HepG2 (cell line): Measurements from ENCODE around the gene MAB21L4. TPM values are rescaled to one million over a fixed set of nuclear protein-coding genes. Genes with fewer than 3 reads are reported as not detected.

ENCODE experiments used
- ATAC-seq: fragments of 200-7000 bp; cut with Tn5 transposase; 3 replicates; pipeline ENCODE4 v1.9.1; 2020; ENCODE audit warnings: mild to moderate bottlenecking, moderate library complexity
- BruUV-seq: library from RNA; stranded (reverse); fragments of 400-500 nt; replicated peaks from 2 replicates; lab custom pipeline; 2021; lab: Mats Ljungman, UMichigan
- CTCF ChIA-PET: fragments of 300-600 bp; formaldehyde crosslinking; extraction: SDS; loops from one replicate; lab custom pipeline; 2021; ENCODE audit warnings: low total read pairs, inconsistent platforms, low intra/inter-chr PET ratio; lab: Yijun Ruan, JAX
- POLR2A ChIA-PET: fragments of 350-600 bp; sonication (Branson Sonifier 250); formaldehyde crosslinking; loops from one replicate; lab custom pipeline; 2020; ENCODE audit warnings: antibody characterized with exemption, inconsistent platforms; lab: Yijun Ruan, JAX
- DNase-seq: peaks from one replicate; pipeline ENCODE4 v3.0.0-alpha.2; 2015; ENCODE audit warnings: low spot score
- FAIRE-seq: peaks from 3 replicates; lab custom pipeline; 2011; peaks lifted over from hg19 to GRCh38; lab: Jason Lieb, UNC
- H2AFZ ChIP-seq: one replicate; pipeline ENCODE4 v1.6.1; 2011; ENCODE audit warnings: low read length, inconsistent platforms
- H3K27ac ChIP-seq: fragments of 300-600 bp; 3 replicates; pipeline ENCODE4 v1.8.0; 2011; ENCODE audit warnings: mixed run types, mild to moderate bottlenecking, mixed read lengths, low read length, inconsistent platforms; ENCODE audit not compliant: insufficient read depth; ENCODE audit errors: extremely low read length
- H3K27me3 ChIP-seq, 2 experiments: fragments of 200-600 bp in 1 of 2; 2 replicates in 1 of 2; 3 replicates in 1 of 2; pipeline versions ENCODE4 v1.6.0 to v1.8.0; 2011; ENCODE audit warnings: low read length in 2 of 2, mild to moderate bottlenecking in 2 of 2, moderate library complexity in 2 of 2, inconsistent platforms in 1 of 2; ENCODE audit not compliant: insufficient read depth in 2 of 2, control insufficient read depth in 1 of 2
- H3K36me3 ChIP-seq, 2 experiments: fragments of 200-600 bp in 1 of 2; replicated peaks in 1 of 2; 2 replicates in 1 of 2; 3 replicates in 1 of 2; pipeline versions ENCODE4 v1.5.1 to v1.8.0; 2011; ENCODE audit warnings: low read length in 2 of 2, inconsistent platforms in 1 of 2; ENCODE audit not compliant: insufficient read depth in 2 of 2, control insufficient read depth in 1 of 2
- H3K4me1 ChIP-seq: 2 replicates; pipeline ENCODE4 v1.5.1; 2012; ENCODE audit warnings: low read length, inconsistent platforms; ENCODE audit not compliant: insufficient read depth
- H3K4me2 ChIP-seq: 2 replicates; pipeline ENCODE4 v1.6.0; 2011; ENCODE audit warnings: low read depth, low read length, inconsistent platforms
- H3K4me3 ChIP-seq, 3 experiments: fragments of 200-600 bp in 1 of 3; sonication (generic), shearing (Covaris generic) in 1 of 3; replicated peaks in 1 of 3; 2 replicates each; pipeline ENCODE4 v1.5.1; 2011 to 2016; ENCODE audit warnings: low read length in 3 of 3, inconsistent platforms in 2 of 3, low read depth in 2 of 3, mild to moderate bottlenecking in 2 of 3, control low read depth in 1 of 3, mixed read lengths in 1 of 3; ENCODE audit not compliant: insufficient read depth in 1 of 3
- H3K79me2 ChIP-seq: one replicate; pipeline ENCODE4 v1.6.1; 2011; ENCODE audit warnings: low read length, inconsistent platforms; ENCODE audit not compliant: insufficient read depth
- H3K9ac ChIP-seq: 2 replicates; pipeline ENCODE4 v1.6.0; 2011; ENCODE audit warnings: mild to moderate bottlenecking, low read depth, low read length, inconsistent platforms; ENCODE audit not compliant: insufficient read depth
- H3K9me3 ChIP-seq: 2 replicates; pipeline ENCODE4 v1.5.1; 2012; ENCODE audit warnings: mild to moderate bottlenecking, low read length
- H4K20me1 ChIP-seq: 2 replicates; pipeline ENCODE4 v1.6.0; 2011; ENCODE audit warnings: inconsistent platforms, mild to moderate bottlenecking, low read length, moderate library complexity; ENCODE audit not compliant: insufficient read depth
- AGO2 ChIP-seq: fragments of 200-400 bp; formaldehyde crosslinking; optimal IDR thresholded peaks from 2 replicates; pipeline ENCODE3; 2017; ENCODE audit warnings: mild to moderate bottlenecking, low read depth, low read length, moderate library complexity
- FLYWCH1 ChIP-seq: sonication (generic); formaldehyde crosslinking; IDR thresholded peaks from 2 replicates; pipeline ENCODE4 v1.8.1; 2023; ENCODE audit warnings: mild to moderate bottlenecking, missing genetic modification reagents
- FOXO1 ChIP-seq: sonication (generic); formaldehyde crosslinking; IDR thresholded peaks from 2 replicates; pipeline ENCODE4 v1.4.0; 2020; ENCODE audit warnings: missing genetic modification reagents
- HCFC1 ChIP-seq: fragments of 150-350 bp; IDR thresholded peaks from 2 replicates; pipeline ENCODE4 v1.6.1; 2014; ENCODE audit warnings: low read depth, low read length
- KAT2B ChIP-seq: fragments of 150-350 bp; IDR thresholded peaks from 2 replicates; pipeline ENCODE4 v1.6.1; 2014; ENCODE audit warnings: low read depth, low read length, borderline replicate concordance
- MTA1 ChIP-seq: sonication (generic); formaldehyde crosslinking; IDR thresholded peaks from 2 replicates; pipeline ENCODE4 v1.4.0; 2020; ENCODE audit warnings: missing genetic modification reagents, mild to moderate bottlenecking, borderline replicate concordance
- MZF1 ChIP-seq: sonication (generic); formaldehyde crosslinking; IDR thresholded peaks from 2 replicates; pipeline ENCODE4 v1.8.1; 2023; ENCODE audit warnings: mild to moderate bottlenecking, missing genetic modification reagents, borderline replicate concordance
- NRL ChIP-seq: sonication (generic); formaldehyde crosslinking; IDR thresholded peaks from 2 replicates; pipeline ENCODE4 v1.5.0; 2020; ENCODE audit warnings: missing genetic modification reagents, mild to moderate bottlenecking, moderate library complexity, borderline replicate concordance
- PAWR ChIP-seq: sonication (generic); formaldehyde crosslinking; IDR thresholded peaks from 2 replicates; pipeline ENCODE4 v1.4.0; 2020; ENCODE audit warnings: missing genetic modification reagents, mild to moderate bottlenecking, borderline replicate concordance
- PHF8 ChIP-seq: sonication (generic); formaldehyde crosslinking; IDR thresholded peaks from 2 replicates; pipeline ENCODE4 v1.5.0; 2020; ENCODE audit warnings: missing genetic modification reagents
- RARA ChIP-seq: IDR thresholded peaks from 2 replicates; pipeline ENCODE4 v1.6.1; 2016; ENCODE audit warnings: missing genetic modification reagents, missing compliant biosample characterization
- SP4 ChIP-seq: sonication (generic); formaldehyde crosslinking; IDR thresholded peaks from 2 replicates; pipeline ENCODE4 v1.8.1; 2023; ENCODE audit warnings: mild to moderate bottlenecking, missing genetic modification reagents
- SP5 ChIP-seq: IDR thresholded peaks from 2 replicates; pipeline ENCODE4 v1.6.1; 2016; ENCODE audit warnings: low read depth, borderline replicate concordance
- ZNF264 ChIP-seq: sonication (generic); formaldehyde crosslinking; IDR thresholded peaks from 2 replicates; pipeline ENCODE4 v1.4.0; 2020; ENCODE audit warnings: missing genetic modification reagents
- ZNF432 ChIP-seq: sonication (generic); formaldehyde crosslinking; IDR thresholded peaks from 2 replicates; pipeline ENCODE4 v1.5.0; 2020; ENCODE audit warnings: missing genetic modification reagents, mild to moderate bottlenecking, borderline replicate concordance
- ZNF674 ChIP-seq: sonication (generic); formaldehyde crosslinking; IDR thresholded peaks from 2 replicates; pipeline ENCODE4 v1.5.0; 2020; ENCODE audit warnings: low read depth, mild to moderate bottlenecking, missing genetic modification reagents
- ZSCAN9 ChIP-seq: IDR thresholded peaks from 2 replicates; pipeline ENCODE4 v1.6.1; 2016; ENCODE audit warnings: borderline replicate concordance
- WGBS: methylation state at CpG from one replicate; pipeline ENCODE4 v1.1.6; 2017; ENCODE audit warnings: low lambda C conversion rate; 5-methylcytosine and 5-hydroxymethylcytosine counted together
- in situ Hi-C: cut with HindIII; loops from 2 replicates; pipeline ENCODE4 v1.10.0; 2017; ENCODE audit warnings: low pct_unique_long_range_greater_than_20kb; ENCODE audit not compliant: extremely low pct_ligation_motif_present
- intact Hi-C: fragments of 100-400 bp; cut with micrococcal nuclease; formaldehyde crosslinking; loops from one replicate; pipeline ENCODE4 v1.10.0; 2022; ENCODE audit not compliant: unreplicated experiment
- polyA plus RNA-seq, 8 experiments: library from polyadenylated mRNA; depleted of rRNA in 3 of 8; stranded (reverse) in 7 of 8; unstranded in 1 of 8; fragments of >200 nt; fragmentation: Illumina TruSeq in 4 of 8; extraction: Trizol in 4 of 8; gene quantifications; 2 replicates each; pipeline versions ENCODE4 v1.2.1 to v1.2.3, GENCODE V29; 2011 to 2016; ENCODE audit warnings: low read depth in 4 of 8, missing spikeins in 1 of 8, mixed read lengths in 1 of 8; ENCODE audit not compliant: insufficient read depth in 1 of 8
- total RNA-seq, 5 experiments: library from RNA; depleted of rRNA; stranded (reverse); fragments of >200 nt; fragmentation: Illumina TruSeq; extraction: Trizol; gene quantifications; 2 replicates each; pipeline ENCODE4 v1.2.3, GENCODE V29; 2016; ENCODE audit warnings: low read depth in 1 of 5
- TF ChIP-seq, protein P1 (sequence below): sonication (generic); formaldehyde crosslinking; IDR thresholded peaks from 2 replicates; pipeline ENCODE4 v1.8.0; 2022; ENCODE audit warnings: missing genetic modification reagents, mild to moderate bottlenecking, moderate library complexity, borderline replicate concordance
- TF ChIP-seq, protein P2 (sequence below): sonication (generic); formaldehyde crosslinking; IDR thresholded peaks from 2 replicates; pipeline ENCODE4 v1.4.0; 2020; ENCODE audit warnings: missing genetic modification reagents

MAB21L4 gene
- total and polyA plus RNA-seq, 2 of the 13 experiments (the other 11 are each of a cell fraction or from before 2014, with no cell fraction given), result 3.0 to 14.0 TPM

DNA sequence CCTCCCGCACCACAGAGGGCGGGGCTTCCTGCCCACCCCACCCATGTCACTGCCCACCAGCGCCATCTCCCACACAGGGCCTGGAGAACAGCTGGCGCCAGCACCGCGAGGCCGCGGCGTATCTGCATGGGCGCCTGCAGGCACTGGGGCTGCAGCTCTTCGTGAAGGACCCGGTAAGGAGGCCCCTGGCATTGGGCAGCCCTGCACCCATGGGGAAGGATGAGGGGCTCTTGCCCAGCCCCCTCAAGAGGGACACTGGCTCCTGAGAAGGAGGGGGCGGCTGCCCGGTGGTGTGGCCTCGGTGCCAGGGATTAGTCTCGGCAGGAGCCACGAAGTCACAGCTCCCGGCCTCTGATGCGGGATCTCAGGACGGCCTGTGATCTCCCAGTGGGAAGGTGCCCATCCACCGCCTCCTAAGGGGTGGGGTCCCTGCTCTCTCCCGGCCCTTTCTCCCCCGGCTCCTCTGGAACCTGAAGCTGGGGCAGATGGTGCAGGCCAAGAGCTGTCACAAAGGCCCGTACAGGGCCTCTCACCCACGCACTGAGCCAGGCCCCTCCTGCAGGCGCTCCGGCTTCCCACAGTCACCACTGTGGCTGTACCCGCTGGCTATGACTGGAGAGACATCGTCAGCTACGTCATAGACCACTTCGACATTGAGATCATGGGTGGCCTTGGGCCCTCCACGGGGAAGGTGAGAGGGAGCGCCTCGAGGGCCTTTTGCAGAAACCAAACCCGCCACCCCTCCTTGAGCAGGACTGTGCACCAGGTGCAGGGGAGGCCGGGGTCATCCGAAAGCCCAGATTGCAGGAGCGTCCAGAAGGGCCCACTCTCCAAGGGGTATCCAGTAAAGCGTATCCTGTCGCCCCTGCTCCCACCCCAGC lies 18.3 kb downstream of the MAB21L4 start:
- Histone ChIP-seq H2AFZ (no peak overlapping the region), H3K79me2 (no peaks in the 10 kb centered on the region), H3K9me3 (no peaks in the 10 kb centered on the region), H3K4me1 (peaks cover 61% of the 10 kb centered on the region), H3K27me3 (no peaks in the 10 kb centered on the region), H3K27ac (peak overlapping the region; percentile 88), H4K20me1 (no peaks in the 10 kb centered on the region), H3K36me3 (no peaks in the 10 kb centered on the region; a peak in 1 of 5 replicates), H3K9ac (peak overlapping the region; percentile 74), H3K4me2 (no peak overlapping the region), H3K4me3 (no peak overlapping the region; a peak in 1 of 6 replicates)
- ATAC-seq (no peak), FAIRE-seq (no peak), DNase-seq (no peak)
- in situ Hi-C loops (no loop called here), intact Hi-C loops (no loop called here)
- TF ChIP-seq MTA1 (peak; percentile 44; the same call in 1 of the 2 replicates), FLYWCH1 (CRISPR knock-in tag) (0 out of 2 replicates have a peak, but pooled peaks have one; percentile 74), MZF1 (CRISPR knock-in tag) (no peak), ZNF674 (CRISPR knock-in tag) (no peak), SP5 (CRISPR knock-in tag) (no peak), NRL (0 out of 2 replicates have a peak, but pooled peaks have one; percentile 12), RARA (no peak), PAWR (CRISPR knock-in tag) (no peak), ZNF264 (CRISPR knock-in tag) (no peak), ZSCAN9 (CRISPR knock-in tag) (no peak), FOXO1 (no peak), KAT2B (no peak), HCFC1 (no peak), SP4 (CRISPR knock-in tag) (0 out of 2 replicates have a peak, but pooled peaks have one; percentile 42), AGO2 (peak; percentile 13), PHF8 (CRISPR knock-in tag) (0 out of 2 replicates have a peak, but pooled peaks have one; percentile 27), ZNF432 (CRISPR knock-in tag) (no peak)
- TF ChIP-seq, protein P1, sequence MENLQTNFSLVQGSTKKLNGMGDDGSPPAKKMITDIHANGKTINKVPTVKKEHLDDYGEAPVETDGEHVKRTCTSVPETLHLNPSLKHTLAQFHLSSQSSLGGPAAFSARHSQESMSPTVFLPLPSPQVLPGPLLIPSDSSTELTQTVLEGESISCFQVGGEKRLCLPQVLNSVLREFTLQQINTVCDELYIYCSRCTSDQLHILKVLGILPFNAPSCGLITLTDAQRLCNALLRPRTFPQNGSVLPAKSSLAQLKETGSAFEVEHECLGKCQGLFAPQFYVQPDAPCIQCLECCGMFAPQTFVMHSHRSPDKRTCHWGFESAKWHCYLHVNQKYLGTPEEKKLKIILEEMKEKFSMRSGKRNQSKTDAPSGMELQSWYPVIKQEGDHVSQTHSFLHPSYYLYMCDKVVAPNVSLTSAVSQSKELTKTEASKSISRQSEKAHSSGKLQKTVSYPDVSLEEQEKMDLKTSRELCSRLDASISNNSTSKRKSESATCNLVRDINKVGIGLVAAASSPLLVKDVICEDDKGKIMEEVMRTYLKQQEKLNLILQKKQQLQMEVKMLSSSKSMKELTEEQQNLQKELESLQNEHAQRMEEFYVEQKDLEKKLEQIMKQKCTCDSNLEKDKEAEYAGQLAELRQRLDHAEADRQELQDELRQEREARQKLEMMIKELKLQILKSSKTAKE (CRISPR knock-in tag), result 0 out of 2 replicates have a peak, but pooled peaks have one; percentile 5
- TF ChIP-seq, protein P2, sequence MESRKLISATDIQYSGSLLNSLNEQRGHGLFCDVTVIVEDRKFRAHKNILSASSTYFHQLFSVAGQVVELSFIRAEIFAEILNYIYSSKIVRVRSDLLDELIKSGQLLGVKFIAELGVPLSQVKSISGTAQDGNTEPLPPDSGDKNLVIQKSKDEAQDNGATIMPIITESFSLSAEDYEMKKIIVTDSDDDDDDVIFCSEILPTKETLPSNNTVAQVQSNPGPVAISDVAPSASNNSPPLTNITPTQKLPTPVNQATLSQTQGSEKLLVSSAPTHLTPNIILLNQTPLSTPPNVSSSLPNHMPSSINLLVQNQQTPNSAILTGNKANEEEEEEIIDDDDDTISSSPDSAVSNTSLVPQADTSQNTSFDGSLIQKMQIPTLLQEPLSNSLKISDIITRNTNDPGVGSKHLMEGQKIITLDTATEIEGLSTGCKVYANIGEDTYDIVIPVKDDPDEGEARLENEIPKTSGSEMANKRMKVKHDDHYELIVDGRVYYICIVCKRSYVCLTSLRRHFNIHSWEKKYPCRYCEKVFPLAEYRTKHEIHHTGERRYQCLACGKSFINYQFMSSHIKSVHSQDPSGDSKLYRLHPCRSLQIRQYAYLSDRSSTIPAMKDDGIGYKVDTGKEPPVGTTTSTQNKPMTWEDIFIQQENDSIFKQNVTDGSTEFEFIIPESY (CRISPR knock-in tag), result peak; percentile 88
- POLR2A ChIA-PET, result interaction anchor here (1.5 to 7.1 kb wide), 5 partner anchors 9 to 36 kb away, joined by 7 to 71 read pairs (median 25); partner anchors contain the start of genes AGXT and MAB21L4
- WGBS, result 98% methylated on average over 27 of the region's 40 CpGs
- CTCF ChIA-PET, result no interaction called here
- no TSS peak for BruUV-seq
